ENCODE measurements around the gene ERMARD. TPM values are rescaled to one million over a fixed set of nuclear protein-coding genes. Genes with fewer than 3 reads are reported as not detected.

ERMARD gene
- total RNA-seq, 6 experiments from 2014 or later = 11.1 to 24.4 (median 15.2) TPM

GRCh38 chr6:169791721-169792131 lies 40.3 kb downstream of the ERMARD start:
- intact Hi-C loops (cut with DNase I) = loop anchor here in 1 of 2 donors (10.0 kb wide), 1 partner anchor 733 kb away; no protein-coding TSS in a partner anchor
- 71% methylated on average over 5 of the region's 6 CpGs for WGBS (ENCODE audit: insufficient coverage, low coverage, low lambda C conversion rate, missing lambda C conversion rate)

DNA sequence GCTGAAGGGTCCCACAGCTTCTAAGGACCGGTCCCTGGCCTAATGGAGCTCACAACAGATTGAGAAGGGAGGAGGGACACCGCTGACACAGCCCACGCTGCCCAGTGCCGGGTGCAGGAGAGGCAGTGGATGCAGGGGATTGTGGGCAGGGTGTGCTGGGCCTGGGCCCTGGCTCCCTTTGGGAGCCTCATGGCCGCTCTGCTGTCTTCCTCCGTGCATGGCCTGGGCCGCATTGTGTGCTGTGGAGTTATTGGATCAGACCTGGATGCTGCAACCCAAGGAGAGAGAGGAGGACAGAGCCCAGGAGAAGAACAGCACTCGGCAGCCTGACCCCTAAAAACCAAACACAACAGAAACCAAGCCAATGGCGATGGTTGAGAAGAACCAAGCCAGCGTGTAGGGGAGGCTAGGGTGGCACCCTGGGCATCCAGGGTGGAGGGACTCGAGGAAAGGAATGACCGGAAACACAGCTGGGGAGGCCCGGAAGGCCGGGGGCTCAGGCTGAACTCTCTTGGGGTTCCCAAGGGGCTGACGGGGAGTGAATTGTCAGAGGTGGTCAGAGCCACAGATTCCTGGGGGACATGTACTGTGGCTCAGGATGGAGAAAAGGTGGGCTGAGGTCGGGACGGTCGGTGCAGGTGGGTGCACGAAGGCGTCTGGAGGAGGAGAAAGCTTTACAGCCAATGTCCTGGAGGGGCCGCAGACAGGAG lies 41.0 kb downstream of the ERMARD start:
- Histone ChIP-seq H3K4me1 (peaks cover 0 to 18% (median 7%) of the 10 kb centered on the region in 4 donors), H3K4me3 (no peak overlapping the region), H3K27me3 (no peaks in the 10 kb centered on the region), H3K27ac (no peak overlapping the region), H3K9me3 (no peaks in the 10 kb centered on the region), H3K36me3 (no peaks in the 10 kb centered on the region)
- intact Hi-C loops (cut with DNase I) = loop anchor here in 1 of 2 donors (10.0 kb wide), 1 partner anchor 732 kb away; no protein-coding TSS in a partner anchor
- TF ChIP-seq, protein P1, sequence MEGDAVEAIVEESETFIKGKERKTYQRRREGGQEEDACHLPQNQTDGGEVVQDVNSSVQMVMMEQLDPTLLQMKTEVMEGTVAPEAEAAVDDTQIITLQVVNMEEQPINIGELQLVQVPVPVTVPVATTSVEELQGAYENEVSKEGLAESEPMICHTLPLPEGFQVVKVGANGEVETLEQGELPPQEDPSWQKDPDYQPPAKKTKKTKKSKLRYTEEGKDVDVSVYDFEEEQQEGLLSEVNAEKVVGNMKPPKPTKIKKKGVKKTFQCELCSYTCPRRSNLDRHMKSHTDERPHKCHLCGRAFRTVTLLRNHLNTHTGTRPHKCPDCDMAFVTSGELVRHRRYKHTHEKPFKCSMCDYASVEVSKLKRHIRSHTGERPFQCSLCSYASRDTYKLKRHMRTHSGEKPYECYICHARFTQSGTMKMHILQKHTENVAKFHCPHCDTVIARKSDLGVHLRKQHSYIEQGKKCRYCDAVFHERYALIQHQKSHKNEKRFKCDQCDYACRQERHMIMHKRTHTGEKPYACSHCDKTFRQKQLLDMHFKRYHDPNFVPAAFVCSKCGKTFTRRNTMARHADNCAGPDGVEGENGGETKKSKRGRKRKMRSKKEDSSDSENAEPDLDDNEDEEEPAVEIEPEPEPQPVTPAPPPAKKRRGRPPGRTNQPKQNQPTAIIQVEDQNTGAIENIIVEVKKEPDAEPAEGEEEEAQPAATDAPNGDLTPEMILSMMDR (IDR thresholded peaks at IDR 0.05) = no peak
- no peak for TF ChIP-seq POLR2A (IDR thresholded peaks at IDR 0.05)
- ATAC-seq (no peak), DNase-seq (peak in 1 of 3 donors; percentile 29)
- 80% methylated on average over 15 of the region's 21 CpGs for WGBS (ENCODE audit: insufficient coverage, low coverage, low lambda C conversion rate, missing lambda C conversion rate)

More at GRCh38 chr6:169791721-169792131, 40.3 kb downstream of the ERMARD start:
- no peaks in the 10 kb centered on the region for H3K9me3 ChIP-seq
- H3K27ac ChIP-seq = no peak overlapping the region
- H3K36me3 ChIP-seq = no peaks in the 10 kb centered on the region
- no peak overlapping the region for H3K4me3 ChIP-seq
- no peaks in the 10 kb centered on the region for H3K27me3 ChIP-seq
- H3K4me1 ChIP-seq = peaks cover 0 to 18% (median 7%) of the 10 kb centered on the region in 4 donors
- DNase-seq (peak in 1 of 3 donors; percentile 34), ATAC-seq (no peak)
- TF ChIP-seq, protein P1 (IDR thresholded peaks at IDR 0.05) = no peak
- no peak for TF ChIP-seq POLR2A (IDR thresholded peaks at IDR 0.05)

GRCh38 chr6:169793408-169793807 lies 42.0 kb downstream of the ERMARD start:
- Histone ChIP-seq H3K9me3 (no peaks in the 10 kb centered on the region), H3K27ac (no peak overlapping the region), H3K4me3 (no peak overlapping the region), H3K4me1 (peaks cover 0 to 18% (median 7%) of the 10 kb centered on the region in 4 donors), H3K27me3 (no peaks in the 10 kb centered on the region), H3K36me3 (no peaks in the 10 kb centered on the region)
- ATAC-seq (no peak), DNase-seq (peak in 2 of 3 donors; percentile 26 to 33)
- intact Hi-C loops (cut with DNase I) = loop anchor here in 1 of 2 donors (10.0 kb wide), 1 partner anchor 731 kb away; no protein-coding TSS in a partner anchor
- no CpG with 5 or more reads among the region's 10 CpGs for WGBS (ENCODE audit: insufficient coverage, low coverage, low lambda C conversion rate, missing lambda C conversion rate)
- no peak for TF ChIP-seq POLR2A (IDR thresholded peaks at IDR 0.05)
- TF ChIP-seq, protein P1 (IDR thresholded peaks at IDR 0.05) = no peak

DNA sequence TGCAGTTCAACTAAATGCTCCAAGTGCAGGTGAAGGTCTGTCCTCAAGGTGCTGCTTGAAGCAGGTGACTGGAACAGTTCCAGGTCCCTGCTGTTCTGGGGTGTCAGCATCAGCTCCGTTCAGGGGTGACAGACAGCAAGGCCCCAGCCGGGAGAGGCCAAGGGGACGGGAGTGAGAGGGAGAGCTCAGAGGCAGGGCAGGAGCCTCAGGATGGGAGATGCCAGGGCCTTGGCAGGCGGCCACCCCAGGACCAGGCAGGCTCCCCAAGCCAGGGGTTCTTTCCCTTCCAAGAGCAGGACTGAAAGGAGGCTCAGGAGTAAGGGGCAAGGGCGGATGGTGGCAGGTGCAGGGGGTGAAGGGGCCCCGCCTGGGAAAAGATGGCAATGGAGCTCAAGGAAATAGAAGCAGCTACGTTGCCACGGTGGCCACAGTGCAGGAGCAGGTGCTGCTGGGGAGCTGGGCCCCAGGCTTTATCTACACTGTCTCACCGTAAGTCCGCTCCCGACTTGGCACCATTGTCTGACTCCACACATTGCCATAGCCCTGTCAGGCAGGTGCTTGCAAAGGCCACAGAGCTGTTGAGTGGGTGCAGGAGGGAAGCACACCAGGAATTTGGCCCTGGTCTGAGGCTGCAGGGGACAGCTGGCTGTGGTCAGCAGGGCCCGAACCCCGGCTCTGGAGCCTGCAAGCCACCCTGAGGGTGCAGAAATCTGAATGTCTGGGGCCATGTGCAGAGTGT lies 43.1 kb downstream of the ERMARD start:
- no peak for ATAC-seq
- DNase-seq = peak in 1 of 3 donors; percentile 24
- H3K27ac ChIP-seq = no peak overlapping the region
- H3K9me3 ChIP-seq = no peaks in the 10 kb centered on the region
- WGBS (ENCODE audit: insufficient coverage, low coverage, low lambda C conversion rate, missing lambda C conversion rate) = 80% methylated on average over 6 of the region's 13 CpGs
- no peaks in the 10 kb centered on the region for H3K36me3 ChIP-seq
- H3K4me3 ChIP-seq = no peak overlapping the region
- H3K27me3 ChIP-seq = no peaks in the 10 kb centered on the region
- intact Hi-C loops (cut with DNase I) = loop anchor here in 1 of 2 donors (10.0 kb wide), 1 partner anchor 730 kb away; no protein-coding TSS in a partner anchor
- H3K4me1 ChIP-seq = peaks cover 0 to 15% (median 6%) of the 10 kb centered on the region in 4 donors
- TF ChIP-seq POLR2A (IDR thresholded peaks at IDR 0.05) = no peak
- TF ChIP-seq, protein P1 (IDR thresholded peaks at IDR 0.05) = no peak

Data from right lobe of liver (tissue), 6 donors.